ENCODE data around the gene KCNE4.

KCNE4 gene

DNA sequence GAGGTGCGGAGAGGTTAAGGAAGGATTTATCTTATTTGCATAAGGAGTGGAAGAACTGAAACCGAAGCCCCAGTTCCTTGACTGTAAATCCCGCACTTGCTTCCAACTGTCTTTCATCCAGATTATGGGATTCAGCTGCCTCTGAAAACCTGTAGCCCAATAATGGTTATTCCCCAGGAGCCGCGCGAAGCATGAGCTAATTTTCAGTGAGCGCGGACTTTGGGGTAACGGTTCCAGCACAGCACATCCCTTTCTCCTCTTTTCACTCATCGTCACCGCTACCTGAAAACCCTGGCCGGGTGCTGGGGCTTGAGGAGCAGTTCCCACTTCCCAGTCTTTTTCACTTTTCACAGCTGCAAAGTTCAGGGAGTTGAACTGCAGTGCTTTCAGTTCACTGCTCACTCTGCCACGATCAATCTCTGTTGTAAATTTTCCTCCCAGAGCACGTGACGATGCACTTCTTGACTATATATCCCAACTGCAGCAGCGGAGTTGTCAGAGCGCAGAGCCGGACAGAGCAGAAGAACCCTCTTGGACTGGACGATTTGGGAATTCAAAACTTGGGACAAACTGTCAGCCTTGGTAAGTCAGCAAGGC, at the start of gene KCNE4:
Gene KCNE4, plus strand, starts transcription at position 498 of the 597 bp plus-strand sequence. CDS start 641 bp downstream, outside the sequence.
- DNase-seq, result no peak

DNA sequence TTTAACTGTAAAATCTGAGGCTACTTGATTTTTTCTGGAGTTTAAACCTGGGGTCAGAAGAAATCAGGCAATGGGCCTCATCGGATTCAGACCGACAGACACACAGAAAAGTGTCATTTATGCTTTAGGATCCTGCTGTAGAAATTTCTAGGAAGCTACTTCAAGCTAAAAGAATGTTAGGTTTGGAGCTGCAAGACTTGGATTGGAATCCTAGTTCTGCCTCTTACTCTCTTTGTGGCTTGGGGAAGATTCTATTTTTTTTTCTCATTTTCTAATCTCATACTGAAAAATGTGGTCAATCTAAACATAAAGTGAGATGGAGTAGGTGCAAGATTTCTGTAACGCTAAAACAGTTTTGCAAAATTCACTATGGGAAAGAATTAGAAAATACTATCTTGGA, 48.8 kb upstream of the KCNE4 start:
- DNase-seq, result no peak

DNA sequence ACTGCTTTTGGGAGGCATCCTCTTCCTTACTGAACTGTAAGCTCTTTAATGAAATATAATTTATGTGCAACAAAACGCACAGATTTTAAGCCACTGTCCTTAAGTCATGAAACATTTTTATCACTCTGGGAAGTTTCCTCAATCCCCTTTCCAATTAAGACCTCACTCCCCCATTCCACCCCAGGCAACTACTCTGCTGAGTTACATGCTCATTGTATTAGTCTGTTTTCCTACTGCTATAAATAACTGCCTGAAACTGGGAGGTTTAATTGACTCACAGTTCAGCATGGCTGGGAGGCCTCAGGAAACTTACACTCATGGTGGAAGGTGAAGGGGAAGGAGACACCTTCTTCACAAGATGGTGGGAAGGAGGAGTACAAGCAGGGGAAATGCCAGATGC, 46.5 kb upstream of the KCNE4 start:
- no peak for DNase-seq

GRCh38 chr2:223007531-223007930, 44.5 kb upstream of the KCNE4 start:
- no peak for DNase-seq

DNA sequence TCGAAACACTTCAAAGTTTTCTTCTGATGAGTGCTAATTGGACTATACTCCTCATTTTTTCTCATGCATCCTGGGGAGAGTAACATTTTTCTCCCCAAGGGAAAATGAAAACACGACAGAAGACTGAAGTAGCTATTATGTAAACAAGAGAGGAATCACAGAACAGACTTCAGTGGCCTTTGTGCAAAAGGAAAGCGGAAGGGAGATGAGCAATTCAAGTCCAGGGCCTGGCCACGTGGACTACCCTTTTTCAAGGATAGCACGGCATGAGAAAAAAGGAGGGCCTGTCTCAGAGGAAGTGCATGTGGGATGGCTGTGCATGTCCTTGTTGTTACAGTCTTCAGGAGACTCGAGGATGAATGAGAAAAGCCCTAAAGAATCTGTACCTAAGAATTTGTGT, 43.8 kb upstream of the KCNE4 start:
- no peak for DNase-seq

- DNase-seq, result no peak
Observed at GRCh38 chr2:223008956-223009355, 43.0 kb upstream of the KCNE4 start.

GRCh38 chr2:223010641-223011040, 41.3 kb upstream of the KCNE4 start:
- DNase-seq, result no peak

- DNase-seq, result no peak
Observed at GRCh38 chr2:223012291-223012690, 39.7 kb upstream of the KCNE4 start.

GRCh38 chr2:223019390-223019930, 32.5 kb upstream of the KCNE4 start:
- no peak for DNase-seq

DNA sequence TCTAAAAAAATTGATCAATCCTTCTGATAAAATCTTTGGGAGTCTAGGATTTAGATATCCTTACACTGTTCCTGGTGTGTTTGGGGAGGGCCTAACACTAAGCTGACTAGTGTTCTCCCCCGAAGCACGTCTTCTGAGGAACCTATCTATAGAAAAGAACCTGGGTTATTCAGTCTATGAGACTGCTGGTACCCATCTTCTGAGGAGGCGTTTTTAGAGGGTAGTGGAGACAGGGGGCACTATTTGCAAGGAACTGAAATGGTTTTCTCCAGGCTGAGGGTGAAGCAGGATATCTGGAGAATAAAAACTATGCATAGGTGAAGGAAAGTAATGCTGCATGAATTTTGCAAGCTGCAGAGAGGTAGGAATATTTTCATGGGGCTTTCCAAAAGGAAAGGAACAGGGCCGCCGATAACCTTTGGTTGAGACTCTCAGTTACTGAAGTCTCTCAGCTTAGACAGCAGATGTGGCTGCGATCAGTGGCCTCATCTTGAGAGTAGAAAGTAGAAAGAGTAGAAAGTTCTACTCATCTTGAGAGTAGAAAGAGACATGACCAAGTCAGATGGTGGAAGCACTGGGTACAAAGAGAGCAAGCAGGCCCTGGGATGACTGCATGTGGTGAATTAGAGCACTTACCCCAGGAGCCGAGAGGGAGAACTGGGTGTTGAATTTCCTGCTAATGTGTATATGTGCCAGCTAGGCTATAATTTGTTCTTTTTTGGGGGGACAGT, 31.8 kb upstream of the KCNE4 start:
- no peak for DNase-seq

- no peak for DNase-seq
Observed at GRCh38 chr2:223020971-223021675, 30.9 kb upstream of the KCNE4 start.

DNA sequence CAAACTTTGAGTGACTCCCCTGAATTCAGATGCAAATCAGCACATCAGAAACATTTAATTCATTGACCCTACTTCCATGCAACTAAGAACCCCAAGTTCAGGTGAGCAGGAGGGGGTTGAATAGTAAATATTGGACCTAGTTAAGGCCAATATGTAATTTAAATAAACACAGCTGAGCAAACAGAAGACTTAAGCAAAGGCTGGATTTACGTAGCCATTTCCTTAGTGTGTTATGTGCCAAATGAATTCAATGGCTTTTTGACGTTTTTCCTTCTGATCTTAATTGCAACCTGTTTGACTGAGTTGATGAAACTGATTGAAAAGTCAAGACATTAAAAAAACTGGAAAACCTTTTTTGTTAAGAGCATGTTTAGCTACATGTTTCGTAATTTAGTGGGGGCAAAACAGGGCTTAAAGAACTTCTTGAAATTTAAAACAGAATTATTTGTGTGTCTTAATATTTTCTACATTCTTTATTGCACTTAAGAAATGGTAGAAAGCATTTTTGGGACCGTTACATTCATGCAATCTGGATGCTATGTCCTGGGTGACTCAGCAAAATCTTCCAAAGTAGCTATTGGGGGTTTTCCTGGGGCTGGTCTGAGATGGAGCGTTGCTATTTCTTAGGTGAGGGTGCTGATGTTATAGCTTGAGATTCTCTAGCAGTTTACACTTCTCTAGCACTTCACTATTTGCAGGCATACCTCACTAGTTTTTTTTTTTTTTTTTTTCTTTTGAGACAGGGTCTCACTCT, 25.5 kb upstream of the KCNE4 start:
- DNase-seq, result no peak

GRCh38 chr2:223027442-223027841, 24.5 kb upstream of the KCNE4 start:
- DNase-seq, result no peak

- no peak for DNase-seq
Observed at GRCh38 chr2:223029287-223029686, 22.7 kb upstream of the KCNE4 start.

GRCh38 chr2:223032187-223033142, 19.5 kb upstream of the KCNE4 start:
- no peak for DNase-seq

GRCh38 chr2:223034221-223034975, 17.6 kb upstream of the KCNE4 start:
- DNase-seq, result no peak

- DNase-seq, result no peak
Observed at GRCh38 chr2:223036790-223037444, 15.1 kb upstream of the KCNE4 start.

- DNase-seq, result no peak
Observed at GRCh38 chr2:223037445-223037800, 14.6 kb upstream of the KCNE4 start.

GRCh38 chr2:223039618-223040017, 12.4 kb upstream of the KCNE4 start:
- no peak for DNase-seq

DNA sequence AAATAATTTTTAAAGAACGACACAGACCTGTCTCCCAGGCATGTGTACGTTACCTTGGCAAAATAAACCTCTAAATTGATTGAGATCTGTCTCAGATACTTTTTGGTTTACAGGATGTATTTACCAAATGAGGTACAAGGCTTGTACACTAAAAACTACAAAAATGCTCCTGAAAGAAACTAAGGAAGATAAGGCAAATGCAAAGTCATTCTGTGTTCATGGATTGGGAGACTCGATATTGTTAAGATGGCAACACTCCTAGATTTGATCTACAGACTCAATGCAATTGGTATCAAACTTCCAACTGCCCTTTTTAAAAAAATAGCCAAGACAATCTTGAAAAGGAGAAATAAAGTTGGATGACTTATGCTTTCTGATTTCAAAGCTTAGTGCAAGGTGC, 11.5 kb upstream of the KCNE4 start:
- DNase-seq, result no peak

Measured in activated gamma-delta T cell treated with Interleukin-2 at 50 U/mL for 16 hours (primary cell).